HL-60 (cell line): ENCODE data around the gene PDE8B.

Experiments
- DNase-seq, 2 experiments: peaks; one replicate each; pipeline ENCODE4 v3.0.0-alpha.2; 2010 to 2020; ENCODE audit warnings: low read depth in 1 of 2, low spot score in 1 of 2
- H3K27ac ChIP-seq: fragments of 250-450 bp; sonication (Bioruptor Pico); replicated peaks from 2 replicates; pipeline ENCODE4 v1.5.1; 2020; ENCODE audit warnings: mild to moderate bottlenecking, moderate library complexity
- H3K27me3 ChIP-seq: fragments of 250-450 bp; sonication (Bioruptor Pico); 2 replicates; pipeline ENCODE4 v1.5.1; 2021; ENCODE audit warnings: mild to moderate bottlenecking, moderate library complexity; ENCODE audit not compliant: insufficient read depth, poor library complexity, severe bottlenecking
- H3K4me3 ChIP-seq: replicated peaks from 2 replicates; pipeline ENCODE4 v1.5.1; 2011; ENCODE audit warnings: mild to moderate bottlenecking, control low read depth, low read length; ENCODE audit not compliant: insufficient read depth
- CTCF ChIP-seq: IDR thresholded peaks from one replicate; pipeline ENCODE4 v1.5.1; 2011; ENCODE audit warnings: low read length, control low read depth, inconsistent platforms; ENCODE audit not compliant: insufficient read depth
- GABPA ChIP-seq: IDR thresholded peaks from 2 replicates; pipeline ENCODE4 v1.6.1; 2012; ENCODE audit warnings: low read depth
- POLR2AphosphoS5 ChIP-seq: IDR thresholded peaks from 2 replicates; pipeline ENCODE4 v1.6.1; 2012; ENCODE audit warnings: low read depth
- REST ChIP-seq: IDR thresholded peaks from 2 replicates; pipeline ENCODE4 v1.6.1; 2012; ENCODE audit warnings: low read depth; ENCODE audit not compliant: insufficient replicate concordance
- SPI1 ChIP-seq: IDR thresholded peaks from 2 replicates; pipeline ENCODE4 v1.6.1; 2012; ENCODE audit warnings: low read depth, mild to moderate bottlenecking, borderline replicate concordance

The PDE8B gene

GRCh38 chr5:77368367-77368766, 157.9 kb downstream of the PDE8B start:
- TF ChIP-seq POLR2AphosphoS5 (no peak), REST (no peak), SPI1 (no peak), CTCF (no peak), GABPA (no peak)
- H3K27me3 ChIP-seq = no peaks in the 10 kb centered on the region
- H3K4me3 ChIP-seq = no peak overlapping the region
- H3K27ac ChIP-seq = no peak overlapping the region
- DNase-seq = no peak

GRCh38 chr5:77369566-77369965, 159.1 kb downstream of the PDE8B start:
- no peak for DNase-seq
- TF ChIP-seq CTCF = no peak
- TF ChIP-seq REST = no peak
- no peak for TF ChIP-seq POLR2AphosphoS5
- no peak for TF ChIP-seq SPI1
- TF ChIP-seq GABPA = no peak
- Histone ChIP-seq H3K27me3 (no peaks in the 10 kb centered on the region), H3K4me3 (no peak overlapping the region), H3K27ac (no peak overlapping the region)

- no peaks in the 10 kb centered on the region for H3K27me3 ChIP-seq
- H3K27ac ChIP-seq = no peak overlapping the region
- no peak overlapping the region for H3K4me3 ChIP-seq
- no peak for TF ChIP-seq SPI1
- no peak for TF ChIP-seq GABPA
- TF ChIP-seq REST = no peak
- no peak for TF ChIP-seq POLR2AphosphoS5
- TF ChIP-seq CTCF = no peak
- no peak for DNase-seq
These were observed 164.2 kb downstream of the PDE8B start for GRCh38 chr5:77374686-77375085.
